NCI-H774 (cell line): ENCODE data around the gene YY2.
"Not testable (repeated sequence)": the region's sequence is repeated elsewhere in the genome, so short reads cannot be mapped to it uniquely, and the experiment has no call there.

ENCODE experiments used
- DNase-seq: peaks from one replicate; lab custom pipeline; 2025; lab: John Stamatoyannopoulos, UW

Gene YY2

GRCh38 chrX:21855937-21856415 is at the start of gene YY2:
Gene YY2, plus strand, starts transcription at chrX:21855987. Its CDS starts 498 bp downstream, at chrX:21856485.
- DNase-seq, result no peak

GRCh38 chrX:21806691-21807090 is 49.1 kb upstream of the YY2 start:
- DNase-seq, result no peak

- DNase-seq, result no peak
These were observed 44.0 kb upstream of the YY2 start for GRCh38 chrX:21811832-21812231.

GRCh38 chrX:21812628-21813027 is 43.2 kb upstream of the YY2 start:
- DNase-seq, result no peak

- DNase-seq, result no peak
These were observed 42.0 kb upstream of the YY2 start for GRCh38 chrX:21813612-21814368.

GRCh38 chrX:21816136-21816535 is 39.7 kb upstream of the YY2 start:
- no peak for DNase-seq

- DNase-seq, result not testable (repeated sequence)
These were observed 35.6 kb upstream of the YY2 start for GRCh38 chrX:21820170-21820569.

GRCh38 chrX:21821875-21822274 is 33.9 kb upstream of the YY2 start:
- DNase-seq, result no peak

GRCh38 chrX:21831496-21831895 is 24.3 kb upstream of the YY2 start:
- no peak for DNase-seq

GRCh38 chrX:21837056-21837455 is 18.7 kb upstream of the YY2 start:
- no peak for DNase-seq

- peak; percentile 28 for DNase-seq
These were observed 16.9 kb upstream of the YY2 start for GRCh38 chrX:21838937-21839333.

- DNase-seq, result peak; percentile 61
These were observed 16.2 kb upstream of the YY2 start, which contains the start of gene MBTPS2 for GRCh38 chrX:21839334-21840192. Gene MBTPS2, plus strand, starts transcription at chrX:21839617. Its CDS starts 118 bp downstream, at chrX:21839735.

GRCh38 chrX:21840193-21840545 is 15.6 kb upstream of the YY2 start:
- no peak for DNase-seq

- no peak for DNase-seq
These were observed 12.6 kb upstream of the YY2 start for GRCh38 chrX:21843179-21843578.

GRCh38 chrX:21845096-21845495 is 10.7 kb upstream of the YY2 start:
- DNase-seq, result no peak

GRCh38 chrX:21847342-21847741 is 8.4 kb upstream of the YY2 start:
- no peak for DNase-seq

GRCh38 chrX:21853578-21853977 is 2.2 kb upstream of the YY2 start:
- no peak for DNase-seq

GRCh38 chrX:21856504-21856903 is 717 bp downstream of the YY2 start:
- no peak for DNase-seq

- DNase-seq, result no peak
These were observed 7.5 kb downstream of the YY2 start for GRCh38 chrX:21863241-21863640.

- DNase-seq, result no peak
These were observed 9.6 kb downstream of the YY2 start for GRCh38 chrX:21865436-21865835.

- DNase-seq, result no peak
These were observed 14.7 kb downstream of the YY2 start for GRCh38 chrX:21870494-21870893.

GRCh38 chrX:21873063-21873775 is 17.4 kb downstream of the YY2 start:
- DNase-seq, result no peak
